ENCODE measurements around the gene IL1RAPL1. TPM values are rescaled to one million over a fixed set of nuclear protein-coding genes. Genes with fewer than 3 reads are reported as not detected.

The IL1RAPL1 gene
- total RNA-seq, 1 experiment from 2014 or later = not detected

- DNase-seq (ENCODE audit: unreplicated experiment) = no peak
- ChIA-PET POLR2A (no interaction called here), CTCF (no interaction called here)
- no peaks in the 10 kb centered on the region for H3K4me1 Mint-ChIP-seq (ENCODE audit: insufficient read depth, unreplicated experiment)
- H3K4me3 Mint-ChIP-seq (ENCODE audit: unreplicated experiment) = no peak overlapping the region
- peaks cover 12% of the 10 kb centered on the region for H3K27me3 Mint-ChIP-seq (ENCODE audit: insufficient read depth, unreplicated experiment)
- H3K36me3 Mint-ChIP-seq (ENCODE audit: insufficient read depth, unreplicated experiment) = no peaks in the 10 kb centered on the region
- no peaks in the 10 kb centered on the region for H3K9me3 Mint-ChIP-seq (ENCODE audit: unreplicated experiment)
- no peak overlapping the region for H3K27ac Mint-ChIP-seq (ENCODE audit: low read depth, unreplicated experiment)
- no peak for TF ChIP-seq CTCF (IDR thresholded peaks at IDR 0.05; ENCODE audit: unreplicated experiment)
- no TSS peak for BruUV-seq (replicated peaks)
- intact Hi-C loops (cut with micrococcal nuclease) = no loop called here
These were observed 1255.3 kb downstream of the IL1RAPL1 start for GRCh38 chrX:29842552-29842951.

GRCh38 chrX:29851857-29852605 lies 1264.8 kb downstream of the IL1RAPL1 start:
- no TSS peak for BruUV-seq (replicated peaks)
- Mint-ChIP-seq H3K27me3 (ENCODE audit: insufficient read depth, unreplicated experiment) (peaks cover 19% of the 10 kb centered on the region), H3K9me3 (ENCODE audit: unreplicated experiment) (no peaks in the 10 kb centered on the region), H3K4me1 (ENCODE audit: insufficient read depth, unreplicated experiment) (no peaks in the 10 kb centered on the region), H3K27ac (ENCODE audit: low read depth, unreplicated experiment) (no peak overlapping the region), H3K36me3 (ENCODE audit: insufficient read depth, unreplicated experiment) (no peaks in the 10 kb centered on the region), H3K4me3 (ENCODE audit: unreplicated experiment) (no peak overlapping the region)
- DNase-seq (ENCODE audit: unreplicated experiment) = no peak
- no peak for TF ChIP-seq CTCF (IDR thresholded peaks at IDR 0.05; ENCODE audit: unreplicated experiment)
- ChIA-PET CTCF (no interaction called here), POLR2A (interaction anchor here (0.6 to 1.2 kb wide), 2 partner anchors 9 to 780 kb away, joined by 3 read pairs; no protein-coding TSS in a partner anchor)
- intact Hi-C loops (cut with micrococcal nuclease) = no loop called here

- H3K27ac Mint-ChIP-seq (ENCODE audit: low read depth, unreplicated experiment) = no peak overlapping the region
- H3K4me3 Mint-ChIP-seq (ENCODE audit: unreplicated experiment) = no peak overlapping the region
- H3K36me3 Mint-ChIP-seq (ENCODE audit: insufficient read depth, unreplicated experiment) = no peaks in the 10 kb centered on the region
- peak; percentile 3 for DNase-seq (ENCODE audit: unreplicated experiment)
- no peaks in the 10 kb centered on the region for H3K4me1 Mint-ChIP-seq (ENCODE audit: insufficient read depth, unreplicated experiment)
- ChIA-PET CTCF (no interaction called here), POLR2A (interaction anchor here (0.6 to 1.2 kb wide), 2 partner anchors 8 to 779 kb away, joined by 3 read pairs; no protein-coding TSS in a partner anchor)
- intact Hi-C loops (cut with micrococcal nuclease) = no loop called here
- no peak for TF ChIP-seq CTCF (IDR thresholded peaks at IDR 0.05; ENCODE audit: unreplicated experiment)
- no TSS peak for BruUV-seq (replicated peaks)
- H3K27me3 Mint-ChIP-seq (ENCODE audit: insufficient read depth, unreplicated experiment) = peaks cover 21% of the 10 kb centered on the region
- no peaks in the 10 kb centered on the region for H3K9me3 Mint-ChIP-seq (ENCODE audit: unreplicated experiment)
These were observed 1265.5 kb downstream of the IL1RAPL1 start for GRCh38 chrX:29852767-29853166.

- H3K4me3 Mint-ChIP-seq (ENCODE audit: unreplicated experiment) = no peak overlapping the region
- BruUV-seq (replicated peaks) = no TSS peak
- H3K36me3 Mint-ChIP-seq (ENCODE audit: insufficient read depth, unreplicated experiment) = no peaks in the 10 kb centered on the region
- H3K4me1 Mint-ChIP-seq (ENCODE audit: insufficient read depth, unreplicated experiment) = no peaks in the 10 kb centered on the region
- peak; percentile 0 for DNase-seq (ENCODE audit: unreplicated experiment)
- no peak overlapping the region for H3K27ac Mint-ChIP-seq (ENCODE audit: low read depth, unreplicated experiment)
- H3K9me3 Mint-ChIP-seq (ENCODE audit: unreplicated experiment) = no peaks in the 10 kb centered on the region
- no peak for TF ChIP-seq CTCF (IDR thresholded peaks at IDR 0.05; ENCODE audit: unreplicated experiment)
- ChIA-PET POLR2A (no interaction called here), CTCF (interaction anchor here (0.6 kb wide), 1 partner anchor 264 kb away, joined by 4 read pairs; no protein-coding TSS in a partner anchor)
- intact Hi-C loops (cut with micrococcal nuclease) = no loop called here
- H3K27me3 Mint-ChIP-seq (ENCODE audit: insufficient read depth, unreplicated experiment) = peaks cover 41% of the 10 kb centered on the region
These were observed 1271.5 kb downstream of the IL1RAPL1 start for GRCh38 chrX:29858714-29859113.

All from MCF 10A (cell line).